ENCODE data around the gene APLP2. TPM values are rescaled to one million over a fixed set of nuclear protein-coding genes. Genes with fewer than 3 reads are reported as not detected.

The APLP2 gene
- total and polyA plus RNA-seq, 9 donors: 198 to 466 (median 251) TPM

DNA sequence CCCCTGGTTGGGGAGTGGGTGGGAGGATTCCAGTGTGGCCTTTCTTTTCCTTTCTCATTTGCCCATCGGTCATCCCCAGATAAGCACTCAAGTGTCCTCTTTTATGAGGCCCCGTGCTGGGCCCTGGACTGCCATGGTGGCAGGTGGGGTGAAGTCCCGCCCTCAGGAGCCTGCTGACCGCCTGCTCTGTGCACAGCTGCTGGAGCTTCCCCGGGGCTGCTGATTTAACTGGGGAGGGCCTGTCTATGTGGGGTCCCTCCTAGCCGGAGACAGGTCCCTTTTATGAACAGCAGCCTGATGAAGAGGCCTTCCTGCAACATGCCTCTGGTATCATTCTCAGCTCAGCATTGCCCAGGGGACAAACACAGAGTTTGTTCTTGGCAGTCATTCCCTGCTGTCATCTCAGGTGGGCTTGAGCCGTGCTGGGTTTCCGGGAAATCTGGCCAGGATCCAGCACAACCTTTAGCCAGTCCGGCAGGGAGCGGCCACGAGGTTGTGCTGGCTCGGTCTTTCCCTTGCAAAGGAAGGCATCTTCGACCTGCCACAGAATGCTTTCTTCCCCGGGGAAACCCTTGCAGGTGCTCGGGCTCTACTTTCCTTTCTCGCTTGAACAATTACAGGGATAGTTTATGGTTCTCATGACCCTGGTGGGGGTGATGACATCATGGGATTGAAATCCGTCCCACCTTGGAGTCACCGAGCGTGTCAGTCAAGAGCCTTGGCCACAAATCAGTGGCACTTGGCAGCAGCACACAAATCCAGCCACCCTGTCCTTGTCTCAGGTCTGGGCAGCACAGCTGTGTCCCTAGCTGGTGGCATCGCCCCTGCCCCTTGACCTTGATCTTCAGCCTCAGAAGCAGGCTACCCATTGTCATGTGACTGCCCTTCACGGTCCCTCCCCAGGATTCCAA lies 110.0 kb downstream of the APLP2 start:
- Histone ChIP-seq H3K36me3 (no peaks in the 10 kb centered on the region), H3K27ac (no peak overlapping the region), H3K9me3 (peaks cover 0 to 2% of the 10 kb centered on the region in 2 donors), H3K27me3 (no peaks in the 10 kb centered on the region), H3K4me1 (ENCODE audit: insufficient read depth) (peaks cover 6% of the 10 kb centered on the region), H3K4me3 (no peak overlapping the region)
- intact Hi-C loops (cut with DNase I): no loop called here
- no peak for DNase-seq
- WGBS, 3 donors: 84 to 87% (median 84%) methylated on average over 21 of the region's 21 CpGs
- no peak for TF ChIP-seq EP300 (IDR thresholded peaks at IDR 0.05)
- TF ChIP-seq, protein P1, sequence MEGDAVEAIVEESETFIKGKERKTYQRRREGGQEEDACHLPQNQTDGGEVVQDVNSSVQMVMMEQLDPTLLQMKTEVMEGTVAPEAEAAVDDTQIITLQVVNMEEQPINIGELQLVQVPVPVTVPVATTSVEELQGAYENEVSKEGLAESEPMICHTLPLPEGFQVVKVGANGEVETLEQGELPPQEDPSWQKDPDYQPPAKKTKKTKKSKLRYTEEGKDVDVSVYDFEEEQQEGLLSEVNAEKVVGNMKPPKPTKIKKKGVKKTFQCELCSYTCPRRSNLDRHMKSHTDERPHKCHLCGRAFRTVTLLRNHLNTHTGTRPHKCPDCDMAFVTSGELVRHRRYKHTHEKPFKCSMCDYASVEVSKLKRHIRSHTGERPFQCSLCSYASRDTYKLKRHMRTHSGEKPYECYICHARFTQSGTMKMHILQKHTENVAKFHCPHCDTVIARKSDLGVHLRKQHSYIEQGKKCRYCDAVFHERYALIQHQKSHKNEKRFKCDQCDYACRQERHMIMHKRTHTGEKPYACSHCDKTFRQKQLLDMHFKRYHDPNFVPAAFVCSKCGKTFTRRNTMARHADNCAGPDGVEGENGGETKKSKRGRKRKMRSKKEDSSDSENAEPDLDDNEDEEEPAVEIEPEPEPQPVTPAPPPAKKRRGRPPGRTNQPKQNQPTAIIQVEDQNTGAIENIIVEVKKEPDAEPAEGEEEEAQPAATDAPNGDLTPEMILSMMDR (IDR thresholded peaks at IDR 0.05): no peak
- no peak for TF ChIP-seq POLR2A (IDR thresholded peaks at IDR 0.05)

- Histone ChIP-seq H3K27ac (no peak overlapping the region), H3K27me3 (no peaks in the 10 kb centered on the region), H3K36me3 (no peaks in the 10 kb centered on the region), H3K9me3 (no peaks in the 10 kb centered on the region), H3K4me3 (no peak overlapping the region), H3K4me1 (ENCODE audit: insufficient read depth) (peaks cover 6% of the 10 kb centered on the region)
- no peak for DNase-seq
- intact Hi-C loops (cut with DNase I): no loop called here
- WGBS, 3 donors: 61 to 72% (median 64%) methylated on average over 4 of the region's 4 CpGs
- TF ChIP-seq POLR2A (IDR thresholded peaks at IDR 0.05): no peak
These were observed 110.8 kb downstream of the APLP2 start for GRCh38 chr11:130180491-130180890.

DNA sequence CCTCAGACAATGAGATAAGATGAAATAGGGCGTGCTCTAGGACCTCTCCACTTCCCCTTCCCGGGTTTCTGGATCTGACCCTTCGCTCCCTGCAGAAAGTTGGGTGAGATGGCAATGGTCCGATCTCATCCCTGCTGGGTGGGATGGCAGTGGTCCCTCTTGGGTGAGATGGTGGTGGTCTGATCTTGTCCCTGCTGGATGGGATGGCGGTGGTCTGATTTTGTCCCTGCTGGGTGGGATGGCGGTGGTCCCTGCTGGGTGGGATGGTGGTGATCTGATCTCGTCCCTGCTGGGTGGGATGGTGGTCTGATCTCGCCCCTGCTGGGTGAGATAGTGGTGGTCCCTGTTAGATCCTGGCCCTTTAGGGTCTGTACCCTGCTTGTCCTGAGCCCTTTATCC lies 111.2 kb downstream of the APLP2 start:
- Histone ChIP-seq H3K27me3 (no peaks in the 10 kb centered on the region), H3K4me3 (no peak overlapping the region), H3K4me1 (ENCODE audit: insufficient read depth) (peaks cover 6% of the 10 kb centered on the region), H3K9me3 (no peaks in the 10 kb centered on the region), H3K36me3 (no peaks in the 10 kb centered on the region), H3K27ac (no peak overlapping the region)
- TF ChIP-seq EP300 (IDR thresholded peaks at IDR 0.05) (no peak), POLR2A (IDR thresholded peaks at IDR 0.05) (no peak)
- TF ChIP-seq, protein P1 (IDR thresholded peaks at IDR 0.05): no peak
- intact Hi-C loops (cut with DNase I): no loop called here
- no peak for DNase-seq
- WGBS, 3 donors: 73 to 87% (median 82%) methylated on average over 8 of the region's 8 CpGs

GRCh38 chr11:130181295-130182272 lies 111.9 kb downstream of the APLP2 start:
- Histone ChIP-seq H3K4me1 (ENCODE audit: insufficient read depth) (peaks cover 6% of the 10 kb centered on the region), H3K27me3 (no peaks in the 10 kb centered on the region), H3K9me3 (no peaks in the 10 kb centered on the region), H3K36me3 (no peaks in the 10 kb centered on the region), H3K4me3 (no peak overlapping the region), H3K27ac (no peak overlapping the region)
- no peak for TF ChIP-seq POLR2A (IDR thresholded peaks at IDR 0.05)
- TF ChIP-seq, protein P1 (IDR thresholded peaks at IDR 0.05): no peak
- TF ChIP-seq EP300 (IDR thresholded peaks at IDR 0.05): no peak
- DNase-seq: no peak
- intact Hi-C loops (cut with DNase I): loop anchor here in 1 of 4 donors (2.0 kb wide), 1 partner anchor 41 kb away; no protein-coding TSS in a partner anchor
- 48 to 49% (median 48%) methylated on average over 11 of the region's 11 CpGs for WGBS, 3 donors
